Measurements from ENCODE around the gene MED6.

MED6 gene

DNA sequence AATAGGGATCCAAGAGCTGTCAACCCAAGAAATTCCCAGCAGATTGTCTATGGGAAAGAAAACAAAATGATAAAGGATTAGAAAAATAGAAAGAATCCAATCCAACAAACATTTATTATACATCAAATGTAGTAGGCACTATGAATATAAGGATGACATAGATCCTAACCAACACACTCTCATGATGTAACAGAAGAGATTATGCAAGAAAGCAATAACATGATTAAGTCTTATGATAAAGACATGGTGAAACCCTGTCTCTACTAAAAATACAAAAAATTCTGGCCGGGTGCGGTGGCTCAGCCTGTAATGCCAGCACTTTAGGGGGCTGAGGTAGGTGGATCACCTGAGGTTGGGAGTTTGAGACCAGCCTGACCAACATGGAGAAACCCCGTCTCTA is 2.7 kb downstream of the MED6 start:
- DNase-seq, result no peak

DNA sequence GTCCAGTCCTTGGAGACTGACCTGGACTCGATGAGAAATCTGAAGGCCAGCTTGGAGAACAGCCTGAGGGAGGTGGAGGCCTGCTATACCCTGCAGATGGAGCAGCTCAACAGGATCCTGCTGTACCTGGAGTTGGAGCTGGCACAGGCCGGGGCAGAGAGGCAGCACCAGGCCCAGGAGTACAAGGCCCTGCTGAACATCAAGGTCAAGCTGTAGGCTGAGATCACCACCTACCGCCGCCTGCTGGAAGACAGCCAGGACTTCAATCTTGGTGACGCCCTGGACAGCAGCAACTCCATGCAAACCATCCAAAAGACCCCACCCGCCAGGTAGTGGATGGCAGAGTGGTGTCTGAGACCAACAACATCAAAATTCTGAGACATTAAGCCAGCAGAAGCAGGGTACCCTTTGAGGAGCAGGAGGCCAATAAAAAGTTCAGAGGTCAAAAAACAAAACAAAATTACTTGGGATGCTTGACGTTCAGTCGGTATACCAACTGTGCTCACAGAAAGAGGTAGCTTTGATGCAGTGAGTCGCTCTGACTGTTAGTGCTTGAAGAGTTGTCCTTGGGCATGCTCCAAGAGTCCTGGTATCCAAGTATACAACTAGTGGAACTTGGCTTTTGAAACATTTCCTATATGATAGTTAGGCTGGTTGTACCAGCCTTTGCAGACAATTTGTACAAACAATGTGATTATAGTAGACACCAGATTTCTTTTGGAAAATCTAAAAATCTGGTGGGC is 4.8 kb downstream of the MED6 start:
- DNase-seq, result no peak

GRCh38 chr14:70594461-70594860 is 6.0 kb downstream of the MED6 start:
- no peak for DNase-seq

DNA sequence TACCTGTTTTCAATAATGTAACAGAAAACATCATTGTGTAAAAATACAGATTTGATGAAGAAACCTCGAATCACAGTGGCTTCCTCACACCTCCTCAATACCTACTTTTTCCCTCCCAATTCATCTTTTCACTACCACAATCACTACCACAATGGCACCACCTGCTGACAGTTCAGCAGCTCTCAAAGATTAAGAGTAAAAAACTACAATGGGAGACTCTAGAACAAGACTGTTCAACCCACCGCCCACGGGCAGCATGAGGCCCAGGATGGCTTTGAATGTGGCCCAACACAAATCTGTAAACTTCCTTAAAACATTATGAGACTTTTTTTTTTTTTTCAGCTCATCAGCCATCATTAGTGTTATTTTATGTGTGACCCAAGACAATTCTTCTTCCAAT is 15.2 kb downstream of the MED6 start:
- no peak for DNase-seq

GRCh38 chr14:70576891-70577290 is 23.6 kb downstream of the MED6 start:
- DNase-seq, result no peak

DNA sequence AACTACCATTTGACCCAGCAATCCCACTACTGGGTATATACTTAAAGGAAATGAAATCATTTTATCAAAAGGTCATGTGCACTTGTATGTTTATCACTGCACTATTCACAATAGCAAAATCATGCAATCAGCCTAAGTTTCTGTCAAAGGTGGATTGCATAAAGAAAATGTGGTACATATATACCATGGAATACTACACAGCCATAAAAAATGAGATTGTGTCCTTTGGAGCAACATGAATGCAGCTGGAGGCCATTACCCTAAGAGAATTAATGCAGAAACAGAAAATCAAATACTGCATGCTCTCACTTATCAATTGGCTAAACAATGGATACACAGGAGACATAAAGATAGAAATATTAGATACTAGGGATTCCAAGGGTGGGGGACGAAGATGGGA is 27.4 kb downstream of the MED6 start:
- DNase-seq, result no peak

- DNase-seq, result no peak
Measured at GRCh38 chr14:70571139-70571538, 29.3 kb downstream of the MED6 start.

- DNase-seq, result no peak
Measured at GRCh38 chr14:70567791-70568190, 32.7 kb downstream of the MED6 start.

DNA sequence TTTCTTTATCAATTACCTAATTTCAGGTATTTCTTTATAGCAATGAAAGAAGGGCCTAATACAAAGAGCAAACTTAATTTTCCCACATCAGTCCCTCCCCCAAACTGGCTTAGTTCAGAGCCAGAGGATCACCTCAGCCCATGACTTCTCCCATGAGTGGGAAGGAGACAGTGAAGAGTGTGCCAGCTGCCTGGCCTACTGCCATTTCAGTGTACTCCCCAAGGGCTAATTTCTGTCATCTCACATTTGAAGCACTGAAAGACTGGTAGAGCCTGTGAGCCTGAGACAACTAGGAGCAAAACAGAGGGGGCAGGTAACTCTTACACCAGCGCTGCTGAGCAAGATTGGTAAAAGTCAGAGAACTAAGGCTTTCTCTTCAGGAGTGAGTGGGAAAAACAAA is 36.6 kb downstream of the MED6 start:
- no peak for DNase-seq

GRCh38 chr14:70563417-70563816 is 37.0 kb downstream of the MED6 start:
- DNase-seq, result no peak

DNA sequence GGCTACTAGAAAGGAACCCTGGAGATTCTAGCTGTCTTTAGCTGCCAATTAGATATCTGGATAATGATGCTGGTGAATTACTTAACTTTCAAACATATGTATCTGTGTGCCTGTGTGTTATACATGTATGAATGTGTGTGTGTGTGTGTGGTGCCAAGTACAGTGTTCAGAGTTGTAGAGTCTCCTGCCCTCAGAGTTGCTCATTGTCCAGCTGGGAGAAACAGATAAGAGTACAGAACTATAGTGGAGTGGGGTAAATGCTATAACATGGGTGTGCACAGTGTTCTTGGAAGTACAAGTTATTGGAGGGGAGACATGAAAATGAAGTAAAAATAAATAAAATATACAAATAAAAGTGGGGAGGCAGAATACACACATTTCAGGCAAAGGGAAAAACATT is 42.1 kb downstream of the MED6 start:
- no peak for DNase-seq

GRCh38 chr14:70555890-70556289 is 44.6 kb downstream of the MED6 start:
- DNase-seq, result no peak

DNA sequence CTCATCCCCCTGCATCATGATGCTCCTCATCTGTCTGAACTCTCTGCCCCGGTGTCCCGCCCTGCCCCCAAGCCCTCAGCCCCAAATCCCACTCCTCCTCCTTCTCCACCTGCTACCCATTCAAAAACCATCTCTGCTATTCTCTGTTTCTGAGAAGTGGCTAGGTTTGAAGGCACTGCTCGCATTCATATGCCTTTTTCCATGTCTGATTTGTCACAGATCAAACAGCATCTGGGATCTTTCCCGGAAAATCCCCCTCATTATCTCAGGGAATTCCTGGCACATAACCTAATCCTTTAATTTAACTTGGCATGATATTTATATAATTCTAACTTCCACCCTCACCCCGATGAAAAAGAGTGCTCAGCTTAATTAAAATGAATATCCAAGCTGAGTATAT is 62.4 kb downstream of the MED6 start:
- DNase-seq, result no peak

- no peak for DNase-seq
Measured at GRCh38 chr14:70536830-70537229, 63.6 kb downstream of the MED6 start.

- no peak for DNase-seq
Measured at GRCh38 chr14:70534904-70535303, 65.6 kb downstream of the MED6 start, which contains the start of gene ADAM20. ADAM20 (minus strand) TSS chr14:70535004; CDS start chr14:70524757, 10,247 bp downstream.

All from activated naive CD4-positive, alpha-beta T cell treated with Interleukin-2 at 50 U/mL for 16 hours (primary cell).